ENCODE data around the gene DAGLB. TPM values are rescaled to one million over a fixed set of nuclear protein-coding genes. Genes with fewer than 3 reads are reported as not detected.

The DAGLB gene
- polyA plus RNA-seq, 1 donor (not counting 4 experiments of a cell fraction or from before 2014, with no cell fraction given), result 15.5 TPM

DNA sequence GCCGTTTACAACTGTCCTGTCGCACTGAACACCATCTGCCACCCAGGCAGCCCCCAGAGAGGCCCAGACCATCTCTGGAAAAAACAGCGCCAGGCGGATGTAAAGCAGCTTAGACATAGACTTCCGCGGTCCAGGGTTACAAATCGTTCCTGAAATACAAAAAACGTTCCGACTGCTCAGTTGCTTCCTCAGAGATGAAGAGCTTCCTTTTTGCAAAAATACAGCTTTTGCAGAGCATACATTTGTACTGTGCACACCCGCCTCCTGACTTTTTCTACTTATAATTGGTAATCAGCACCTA is 11.4 kb downstream of the DAGLB start:
- no peak for FAIRE-seq
- dilution Hi-C loops (cut with MboI; ENCODE audit: extremely low pct_ligation_motif_present, low sequenced_read_pairs), result no loop called here
- no peak overlapping the region for H3K27ac ChIP-seq (ENCODE audit: control insufficient read depth, insufficient read depth, low read length)

DNA sequence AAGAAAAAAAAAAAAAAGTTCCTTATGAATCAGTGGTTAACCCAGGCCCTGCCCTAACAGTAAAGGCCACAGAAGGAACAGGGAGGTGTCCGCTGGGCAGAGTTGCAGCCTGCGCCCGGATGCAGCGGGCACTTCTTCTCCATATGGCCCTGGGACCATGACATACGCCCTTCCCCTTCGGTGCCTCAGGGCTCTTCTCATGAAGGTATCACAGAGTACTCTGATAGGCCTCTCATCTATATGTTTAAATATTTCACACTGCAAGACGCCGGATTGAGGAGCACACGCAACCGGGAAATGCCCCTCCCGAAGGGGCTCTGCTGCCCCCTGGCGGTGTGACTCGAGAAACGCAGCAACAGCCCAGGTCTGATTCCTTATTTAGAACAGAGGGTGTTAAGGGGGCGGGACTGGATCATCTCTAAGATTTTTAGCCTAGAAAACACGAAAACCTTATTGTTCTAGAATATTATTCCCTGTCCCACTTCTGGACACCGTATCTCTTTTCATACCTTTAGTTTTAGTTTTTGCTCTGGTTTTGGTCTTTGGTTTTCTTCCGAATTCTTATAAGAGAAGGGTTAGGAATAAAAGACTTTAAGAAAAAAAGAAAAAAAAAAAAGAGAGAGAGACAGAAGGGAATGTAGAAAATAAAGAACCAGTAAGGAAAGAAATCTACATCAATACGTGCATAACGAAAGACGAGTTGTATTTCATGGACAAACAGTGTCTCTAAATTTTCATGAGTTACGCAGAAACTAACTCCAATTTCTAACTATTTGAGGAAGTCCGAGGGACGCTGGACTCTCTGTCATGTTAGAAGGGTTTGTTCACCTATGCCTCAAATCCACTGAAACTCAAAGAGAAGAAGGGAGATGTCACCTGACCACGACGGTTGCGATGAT is 12.0 kb downstream of the DAGLB start:
- no peak for TF ChIP-seq EZH2 (IDR thresholded peaks at IDR 0.05; ENCODE audit: low read length)
- TF ChIP-seq, protein P1, sequence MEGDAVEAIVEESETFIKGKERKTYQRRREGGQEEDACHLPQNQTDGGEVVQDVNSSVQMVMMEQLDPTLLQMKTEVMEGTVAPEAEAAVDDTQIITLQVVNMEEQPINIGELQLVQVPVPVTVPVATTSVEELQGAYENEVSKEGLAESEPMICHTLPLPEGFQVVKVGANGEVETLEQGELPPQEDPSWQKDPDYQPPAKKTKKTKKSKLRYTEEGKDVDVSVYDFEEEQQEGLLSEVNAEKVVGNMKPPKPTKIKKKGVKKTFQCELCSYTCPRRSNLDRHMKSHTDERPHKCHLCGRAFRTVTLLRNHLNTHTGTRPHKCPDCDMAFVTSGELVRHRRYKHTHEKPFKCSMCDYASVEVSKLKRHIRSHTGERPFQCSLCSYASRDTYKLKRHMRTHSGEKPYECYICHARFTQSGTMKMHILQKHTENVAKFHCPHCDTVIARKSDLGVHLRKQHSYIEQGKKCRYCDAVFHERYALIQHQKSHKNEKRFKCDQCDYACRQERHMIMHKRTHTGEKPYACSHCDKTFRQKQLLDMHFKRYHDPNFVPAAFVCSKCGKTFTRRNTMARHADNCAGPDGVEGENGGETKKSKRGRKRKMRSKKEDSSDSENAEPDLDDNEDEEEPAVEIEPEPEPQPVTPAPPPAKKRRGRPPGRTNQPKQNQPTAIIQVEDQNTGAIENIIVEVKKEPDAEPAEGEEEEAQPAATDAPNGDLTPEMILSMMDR (optimal IDR thresholded peaks at IDR 0.05 in 1 of 3, IDR thresholded peaks at IDR 0.05 in 1 of 3, conservative IDR thresholded peaks at IDR 0.05 in 1 of 3; ENCODE audit: extremely low read depth in 1 of 3, insufficient read depth in 2 of 3, low read length in 3 of 3), result peak; percentile 86 to 98 (median 91)
- Histone ChIP-seq H4K20me1 (ENCODE audit: control insufficient read depth, extremely low read depth, insufficient read depth, low read length) (peaks cover 4% of the 10 kb centered on the region), H3K9ac (ENCODE audit: control insufficient read depth, extremely low read depth, insufficient read depth, low read length) (no peak overlapping the region), H3K4me3 (ENCODE audit: control insufficient read depth in 2 of 3, extremely low read depth in 1 of 3, insufficient read depth in 2 of 3, low read depth in 1 of 3, low read length in 3 of 3) (no peak overlapping the region), H2AFZ (ENCODE audit: control insufficient read depth, low read length) (peak overlapping the region; percentile 6), H3K9me1 (ENCODE audit: control insufficient read depth, extremely low read depth, insufficient read depth, low read length) (peaks cover 2% of the 10 kb centered on the region), H3K36me3 (ENCODE audit: control insufficient read depth in 2 of 2, extremely low read depth in 1 of 2, insufficient read depth in 2 of 2, low read length in 2 of 2) (peaks cover 16 to 19% of the 10 kb centered on the region in 2 experiments), H3K79me2 (ENCODE audit: control insufficient read depth, insufficient read depth, low read length) (peaks cover 49% of the 10 kb centered on the region), H3K27ac (ENCODE audit: control insufficient read depth, insufficient read depth, low read length) (no peak overlapping the region), H3K4me1 (ENCODE audit: control insufficient read depth, extremely low read depth, insufficient read depth, low read length) (peaks cover 4% of the 10 kb centered on the region), H3K9me3 (ENCODE audit: control insufficient read depth, low read depth, low read length) (no peaks in the 10 kb centered on the region), H3K27me3 (ENCODE audit: control insufficient read depth, extremely low read depth, insufficient read depth, low read length) (no peaks in the 10 kb centered on the region), H3K4me2 (ENCODE audit: control insufficient read depth, extremely low read depth, insufficient read depth, low read depth, low read length) (no peak overlapping the region)
- FAIRE-seq (no peak), DNase-seq (ENCODE audit: low read depth, low spot score) (no peak)
- dilution Hi-C loops (cut with MboI; ENCODE audit: extremely low pct_ligation_motif_present, low sequenced_read_pairs), result no loop called here

More for the DNA sequence above, 11.4 kb downstream of the DAGLB start:
- Histone ChIP-seq H3K4me3 (ENCODE audit: control insufficient read depth in 2 of 3, extremely low read depth in 1 of 3, insufficient read depth in 2 of 3, low read depth in 1 of 3, low read length in 3 of 3) (no peak overlapping the region), H2AFZ (ENCODE audit: control insufficient read depth, low read length) (no peak overlapping the region), H3K9ac (ENCODE audit: control insufficient read depth, extremely low read depth, insufficient read depth, low read length) (no peak overlapping the region), H3K4me2 (ENCODE audit: control insufficient read depth, extremely low read depth, insufficient read depth, low read depth, low read length) (no peak overlapping the region), H3K79me2 (ENCODE audit: control insufficient read depth, insufficient read depth, low read length) (peaks cover 51% of the 10 kb centered on the region), H3K27me3 (ENCODE audit: control insufficient read depth, extremely low read depth, insufficient read depth, low read length) (no peaks in the 10 kb centered on the region), H4K20me1 (ENCODE audit: control insufficient read depth, extremely low read depth, insufficient read depth, low read length) (peaks cover 4% of the 10 kb centered on the region), H3K9me1 (ENCODE audit: control insufficient read depth, extremely low read depth, insufficient read depth, low read length) (peaks cover 2% of the 10 kb centered on the region), H3K4me1 (ENCODE audit: control insufficient read depth, extremely low read depth, insufficient read depth, low read length) (peaks cover 4% of the 10 kb centered on the region), H3K36me3 (ENCODE audit: control insufficient read depth in 2 of 2, extremely low read depth in 1 of 2, insufficient read depth in 2 of 2, low read length in 2 of 2) (peaks cover 16 to 19% of the 10 kb centered on the region in 2 experiments), H3K9me3 (ENCODE audit: control insufficient read depth, low read depth, low read length) (no peaks in the 10 kb centered on the region)
- DNase-seq (ENCODE audit: low read depth, low spot score), result no peak
- TF ChIP-seq, protein P1 (optimal IDR thresholded peaks at IDR 0.05 in 1 of 3, IDR thresholded peaks at IDR 0.05 in 1 of 3, conservative IDR thresholded peaks at IDR 0.05 in 1 of 3; ENCODE audit: extremely low read depth in 1 of 3, insufficient read depth in 2 of 3, low read length in 3 of 3), result no peak
